GM19438 (cell line): ENCODE data around the gene FRMPD1.
A peak's percentile ranks its signal among the peaks of the same experiment; 100 is the strongest.
"Not testable (repeated sequence)": the region's sequence is repeated elsewhere in the genome, so short reads cannot be mapped to it uniquely, and the experiment has no call there.

ENCODE experiments used
- ATAC-seq: cut with Tn5 transposase; IDR thresholded peaks from one replicate; pipeline ENCODE4 v1.9.1; 2021; ENCODE audit warnings: low read depth; ENCODE audit not compliant: unreplicated experiment

Gene FRMPD1

GRCh38 chr9:37732086-37732741, 81.5 kb downstream of the FRMPD1 start:
- no peak for ATAC-seq

DNA sequence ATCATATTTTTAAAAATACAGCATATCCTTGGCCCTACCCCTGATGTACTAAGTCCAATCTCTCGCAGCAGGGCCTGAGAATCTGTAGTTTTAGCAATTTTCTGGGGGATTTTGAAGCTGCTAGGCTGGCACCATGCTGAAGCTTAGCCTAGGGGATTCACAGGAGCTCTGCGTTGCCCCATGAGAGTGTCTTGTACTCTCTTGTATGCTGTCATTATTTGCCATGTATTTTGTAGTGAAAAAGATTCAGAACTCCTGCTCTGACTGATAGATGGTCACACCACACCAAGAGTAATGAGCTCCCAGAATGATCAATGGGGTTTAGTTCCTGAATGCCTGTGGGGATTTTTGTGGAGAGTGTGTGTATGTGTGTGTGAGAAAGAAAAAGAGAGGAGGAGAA, 82.2 kb downstream of the FRMPD1 start:
- ATAC-seq, result no peak

DNA sequence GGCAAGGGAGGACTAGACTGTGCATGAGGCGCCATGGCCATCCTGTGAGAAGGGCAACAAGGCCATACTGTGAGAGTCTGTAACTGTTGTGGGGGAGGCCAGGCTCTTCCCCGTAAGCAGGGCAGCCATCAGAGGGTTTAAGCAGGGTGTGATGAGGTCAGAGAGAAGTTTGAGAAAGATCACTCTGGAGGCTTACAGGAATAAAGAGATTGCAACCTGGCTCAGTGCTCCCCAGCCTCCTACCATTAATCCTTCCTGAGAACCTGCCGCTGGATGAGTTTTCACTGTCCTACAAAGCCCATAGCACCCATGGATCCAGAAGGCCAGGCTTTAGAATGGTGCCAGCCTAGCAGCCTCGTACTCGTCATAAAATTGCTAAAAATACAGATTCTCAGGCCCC, 88.5 kb downstream of the FRMPD1 start:
- no peak for ATAC-seq

DNA sequence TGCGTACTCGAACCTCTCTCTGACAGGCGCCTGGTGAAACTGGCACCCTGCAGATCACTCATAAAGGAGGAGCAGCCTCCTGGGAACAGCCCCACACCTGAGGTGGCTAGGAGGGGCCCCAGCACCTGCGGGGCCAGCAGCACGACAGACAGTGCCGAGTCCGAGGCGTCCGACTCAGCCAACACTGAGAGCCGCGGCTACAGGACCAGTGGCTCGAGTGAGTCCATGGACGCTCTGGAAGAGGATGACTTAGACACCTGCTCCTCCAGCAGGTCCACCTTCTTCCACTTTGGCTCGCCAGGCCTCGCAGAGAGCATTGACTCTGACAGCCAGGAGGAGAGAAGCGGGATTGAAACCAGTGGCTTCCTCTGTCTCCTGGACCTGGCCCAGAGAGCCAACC, 89.4 kb downstream of the FRMPD1 start:
- no peak for ATAC-seq

- no peak for ATAC-seq
Observed at GRCh38 chr9:37740631-37741328, 90.0 kb downstream of the FRMPD1 start.

DNA sequence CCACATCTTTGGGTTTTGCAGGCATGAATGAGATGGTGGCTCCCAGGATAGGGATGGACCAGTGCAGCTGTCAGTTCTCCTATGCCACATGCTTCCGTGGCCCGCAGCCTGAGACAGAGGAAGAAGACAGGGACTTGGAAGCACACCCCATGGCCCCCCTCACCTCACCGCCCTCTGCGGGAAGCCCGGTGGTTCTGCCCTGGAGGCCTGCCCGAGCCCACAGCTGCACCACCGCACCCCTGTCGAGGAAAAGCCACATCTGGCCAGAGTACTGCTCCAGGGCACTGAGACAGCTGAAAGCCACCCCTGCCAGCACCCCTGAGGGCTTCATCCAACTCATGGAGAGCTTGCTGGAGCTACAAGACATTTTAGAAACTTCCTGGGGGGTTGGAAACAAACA, 95.2 kb downstream of the FRMPD1 start:
- ATAC-seq, result no peak

DNA sequence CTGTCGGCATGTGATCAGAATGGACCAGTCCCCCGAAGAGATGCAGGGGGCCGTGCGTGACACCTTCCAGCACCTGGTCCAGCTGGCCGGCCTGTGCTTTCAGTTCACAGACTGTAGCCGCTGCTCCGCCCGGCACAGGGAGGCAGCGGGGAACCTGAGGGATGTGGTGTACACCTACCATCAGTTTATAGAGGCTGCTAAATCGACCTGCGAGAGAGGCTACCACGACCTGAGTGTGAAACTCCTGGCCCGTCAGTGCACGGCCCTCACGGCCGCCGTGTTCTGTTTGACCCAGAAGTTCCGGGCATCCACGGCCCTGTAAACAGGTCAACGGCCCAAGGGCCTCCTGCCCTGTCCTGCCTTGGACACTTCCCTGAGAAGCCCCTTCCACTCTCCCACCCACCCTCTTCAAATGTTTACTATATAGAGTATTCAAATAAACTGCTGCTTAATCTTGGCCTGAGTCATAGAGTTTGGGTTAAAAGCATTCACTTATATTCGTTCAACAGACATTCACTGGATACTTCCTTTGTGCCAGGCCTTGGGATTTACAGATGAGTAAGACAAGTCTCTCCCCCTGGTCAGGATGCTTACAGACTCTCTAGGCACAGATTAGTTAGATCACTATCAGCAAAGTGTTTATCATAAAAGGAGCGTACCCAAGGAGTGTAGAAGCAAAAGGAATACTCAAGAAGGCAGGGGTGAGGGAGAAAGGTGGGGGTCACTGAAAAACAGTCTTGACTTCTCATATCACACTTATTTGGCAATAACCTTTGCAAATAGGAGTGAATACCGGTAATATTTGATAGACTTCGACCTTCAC, 95.9 kb downstream of the FRMPD1 start:
- ATAC-seq, result no peak

DNA sequence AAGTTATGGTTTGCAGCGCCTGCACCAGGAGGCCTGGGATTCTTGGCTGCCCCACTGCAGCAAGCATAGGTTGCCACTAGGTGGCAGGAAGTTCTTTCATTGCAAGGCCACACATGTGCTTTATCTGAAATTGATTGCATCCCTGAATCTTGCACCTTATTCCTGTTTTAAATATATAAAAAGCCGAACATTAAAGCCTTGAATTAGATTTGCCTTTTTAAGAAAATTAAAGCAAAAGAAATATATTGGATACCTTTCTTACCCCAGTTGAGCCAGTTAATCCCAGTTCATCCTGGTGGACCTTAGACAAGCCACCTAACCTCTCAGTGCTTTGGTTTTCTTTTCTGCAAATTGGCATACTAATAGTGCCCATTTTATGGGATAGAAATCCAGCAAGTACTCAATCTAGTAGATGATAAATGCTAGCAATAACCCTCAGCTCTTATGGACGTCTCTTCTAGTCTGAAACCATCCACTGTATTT, 96.6 kb downstream of the FRMPD1 start:
- ATAC-seq, result no peak

DNA sequence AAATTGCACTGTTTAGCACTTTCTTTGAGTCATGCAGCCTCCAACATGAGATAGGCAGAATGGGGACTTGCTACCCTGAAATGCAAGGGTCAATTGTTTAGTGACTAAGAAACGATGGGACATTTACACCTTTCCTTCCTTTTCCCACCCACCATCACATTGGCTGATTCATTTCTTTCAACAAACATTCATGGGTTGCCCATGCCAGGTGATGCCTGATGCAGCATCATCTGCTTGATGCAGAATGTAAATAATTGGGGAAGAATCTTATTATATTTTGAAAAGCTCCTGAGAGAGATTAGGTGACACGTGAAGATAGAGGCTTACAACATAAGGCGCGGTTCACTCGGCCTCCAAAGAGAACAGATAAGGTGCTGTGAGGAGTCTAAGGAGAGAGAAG, 98.4 kb downstream of the FRMPD1 start:
- ATAC-seq, result no peak

DNA sequence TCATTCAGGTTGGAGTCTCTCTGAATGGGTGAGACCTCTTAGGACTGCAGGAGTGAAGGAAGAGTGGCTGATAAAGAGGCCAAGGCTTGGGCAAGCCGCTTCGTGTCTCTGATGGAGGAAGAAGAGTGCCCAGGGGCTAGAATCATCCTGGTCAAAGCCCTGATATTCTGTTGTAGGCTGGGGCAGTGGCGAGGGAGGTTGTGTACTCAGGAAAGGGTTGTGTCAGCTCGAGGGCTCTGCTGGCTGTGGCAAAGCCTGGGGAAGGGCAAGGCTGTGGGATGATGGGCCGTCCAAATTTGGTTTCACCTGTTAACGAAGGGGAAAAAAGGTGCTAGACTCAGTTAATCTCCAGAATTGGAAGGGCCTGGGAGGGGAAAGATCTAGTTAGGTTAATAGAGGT, 100.4 kb downstream of the FRMPD1 start:
- ATAC-seq, result no peak

- not testable (repeated sequence) for ATAC-seq
Observed at GRCh38 chr9:37751704-37752103, 101.0 kb downstream of the FRMPD1 start.

DNA sequence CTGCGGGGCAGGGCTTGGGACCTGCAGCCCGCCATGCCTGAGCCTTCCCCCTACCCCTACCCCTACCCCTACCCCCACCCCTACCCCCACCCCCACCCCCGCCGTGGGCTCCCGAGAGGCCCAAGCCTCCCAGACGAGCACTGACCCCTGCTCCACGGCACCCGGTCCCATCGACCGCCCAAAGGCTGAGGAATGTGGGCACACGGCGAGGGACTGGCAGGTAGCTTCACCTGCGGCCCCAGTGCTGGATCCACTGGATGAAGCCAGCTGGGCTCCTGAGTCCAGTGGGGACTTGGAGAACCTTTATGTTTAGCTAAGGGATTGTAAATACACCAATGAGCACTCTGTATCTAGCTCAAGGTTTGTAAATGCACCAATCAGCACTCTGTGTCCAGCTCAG, 101.4 kb downstream of the FRMPD1 start:
- ATAC-seq, result not testable (repeated sequence)

DNA sequence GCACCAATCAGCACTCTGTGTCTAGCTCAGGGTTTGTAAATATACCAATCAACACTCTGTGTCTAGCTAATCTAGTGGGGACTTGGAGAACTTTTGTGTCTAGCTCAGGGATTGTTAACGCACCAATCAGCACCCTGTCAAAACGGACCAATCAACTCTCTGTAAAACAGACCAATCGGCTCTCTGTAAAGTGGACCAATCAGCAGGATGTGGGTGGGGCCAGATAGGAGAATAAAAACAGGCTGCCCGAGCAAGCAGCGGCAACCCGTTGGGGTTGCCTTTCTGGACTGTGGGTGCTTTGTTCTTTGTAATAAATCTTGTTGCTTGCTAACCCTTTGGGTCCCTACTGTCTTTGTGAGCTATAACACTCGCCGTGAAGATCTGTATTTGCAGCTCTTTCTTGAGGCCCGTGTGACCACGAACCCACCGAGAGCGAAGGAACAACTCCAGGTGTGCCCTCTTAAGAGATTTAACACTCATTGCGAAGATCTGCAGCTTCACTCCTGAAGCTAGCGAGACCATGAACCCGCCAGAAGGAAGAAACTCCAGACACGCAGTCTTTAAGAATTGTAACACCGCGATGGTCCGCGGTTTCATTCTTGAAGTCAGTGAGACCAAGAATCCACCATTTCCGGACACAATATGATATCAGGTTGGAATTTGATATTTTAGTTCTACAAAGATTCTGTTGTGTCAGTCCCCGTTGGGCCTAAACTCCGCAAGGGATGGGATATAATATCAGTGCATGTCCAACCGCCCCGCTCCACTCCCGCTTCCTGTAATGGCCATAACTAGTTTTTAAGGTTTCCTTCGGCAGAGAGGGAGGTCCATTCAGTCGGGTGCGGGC, 102.1 kb downstream of the FRMPD1 start:
- no peak for ATAC-seq

- peak; percentile 89 for ATAC-seq
Observed at GRCh38 chr9:37753489-37754190, 102.9 kb downstream of the FRMPD1 start, which contains the start of gene TRMT10B. TSS of gene TRMT10B (plus strand) at chr9:37753805. CDS start at chr9:37761932, 8,127 bp downstream.

DNA sequence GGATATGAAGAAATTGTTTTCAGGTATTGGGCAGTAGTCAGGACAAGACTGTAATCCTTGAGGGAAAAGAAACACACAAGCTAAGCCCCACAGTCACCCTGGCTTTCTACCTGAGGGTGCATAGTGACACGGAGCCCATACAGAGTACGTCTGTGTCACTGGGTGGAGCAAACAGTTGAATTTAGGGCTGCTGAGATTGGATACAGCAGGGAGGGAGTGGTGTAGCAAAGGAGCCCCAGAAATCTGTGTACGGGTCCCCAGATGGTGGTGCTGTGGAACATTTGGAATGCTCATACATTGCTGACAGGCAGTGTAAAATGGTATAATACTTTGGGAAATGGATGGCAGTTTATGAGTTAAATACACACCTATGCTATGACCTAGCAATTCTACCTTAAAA, 108.0 kb downstream of the FRMPD1 start:
- no peak for ATAC-seq

DNA sequence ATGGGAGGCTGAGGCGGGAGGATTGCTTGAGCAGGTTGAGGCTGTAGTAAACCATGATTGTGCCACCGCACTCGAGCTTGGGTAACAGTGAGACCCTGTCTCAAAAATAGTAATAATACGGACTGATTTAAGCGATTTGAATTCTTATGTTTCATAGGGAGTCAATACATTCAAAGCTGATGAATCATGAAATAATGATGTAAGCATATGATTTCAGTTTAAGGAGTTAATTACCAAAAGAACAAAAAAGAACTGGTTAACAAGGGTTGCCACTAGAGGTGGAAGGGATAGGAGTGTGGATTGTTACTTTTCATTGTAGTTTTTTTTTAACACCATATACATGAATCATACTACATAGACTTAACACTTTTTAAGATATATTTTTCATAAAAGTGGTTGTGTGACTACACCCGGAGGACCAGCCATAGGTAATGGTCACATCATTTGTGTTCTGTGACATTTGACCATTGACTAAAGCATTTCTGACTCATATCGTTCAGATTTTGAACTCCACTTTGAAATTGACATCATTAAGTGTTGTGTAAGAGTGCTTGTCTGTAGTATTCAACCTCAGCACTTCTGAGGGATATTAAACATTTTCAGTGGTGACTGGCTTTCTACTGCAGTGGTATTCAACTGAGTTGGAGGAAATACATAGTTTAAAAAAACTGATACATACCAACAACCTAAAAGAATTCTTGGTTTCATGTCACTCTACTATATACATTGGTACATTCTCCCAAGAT, 109.8 kb downstream of the FRMPD1 start:
- ATAC-seq, result no peak

DNA sequence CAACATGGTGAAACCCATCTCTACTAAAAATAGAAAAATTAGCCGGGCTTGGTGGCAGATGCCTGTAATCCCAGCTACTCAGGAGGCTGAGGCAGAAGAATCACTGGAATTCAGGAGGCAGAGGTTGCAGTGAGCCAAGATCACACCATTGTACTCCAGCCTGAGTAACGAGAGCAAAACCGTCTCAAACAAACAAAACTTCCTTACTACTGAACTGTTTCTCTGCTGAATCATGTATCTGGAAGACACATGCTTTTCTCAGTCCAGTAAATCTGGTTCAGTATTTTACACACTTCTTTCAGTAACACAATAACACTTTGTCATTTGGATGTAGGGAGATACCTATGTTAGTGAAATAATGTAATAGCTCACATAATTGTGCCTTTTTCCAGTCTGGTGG, 110.8 kb downstream of the FRMPD1 start:
- ATAC-seq, result no peak

GRCh38 chr9:37765263-37765662, 114.5 kb downstream of the FRMPD1 start:
- ATAC-seq, result not testable (repeated sequence)

DNA sequence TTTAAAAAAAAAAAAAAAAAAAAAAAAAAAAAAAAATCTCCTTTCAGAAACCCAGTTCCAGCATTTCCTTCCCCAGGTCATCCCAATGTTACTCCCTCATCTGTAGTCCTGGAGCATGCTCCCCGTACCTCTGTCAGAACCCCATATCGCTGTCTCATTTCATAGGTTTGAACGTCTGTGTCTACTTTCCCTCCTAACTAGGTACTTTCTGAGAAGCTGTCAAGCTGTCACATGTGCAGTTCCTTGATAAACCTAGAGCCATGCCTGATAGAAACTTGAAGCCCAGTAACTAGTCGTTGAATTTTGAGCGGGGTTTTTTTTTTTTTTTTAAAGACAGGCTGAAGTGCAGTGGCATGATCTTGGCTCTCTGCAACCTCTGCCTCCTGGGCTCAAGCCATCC, 118.6 kb downstream of the FRMPD1 start:
- no peak for ATAC-seq
